ENCODE results near the gene RUNX1.

The RUNX1 gene

GRCh38 chr21:35053356-35054096 is 4.4 kb upstream of the RUNX1 start:
- no peak for DNase-seq (ENCODE audit: low spot score)
- TF ChIP-seq, protein P1, sequence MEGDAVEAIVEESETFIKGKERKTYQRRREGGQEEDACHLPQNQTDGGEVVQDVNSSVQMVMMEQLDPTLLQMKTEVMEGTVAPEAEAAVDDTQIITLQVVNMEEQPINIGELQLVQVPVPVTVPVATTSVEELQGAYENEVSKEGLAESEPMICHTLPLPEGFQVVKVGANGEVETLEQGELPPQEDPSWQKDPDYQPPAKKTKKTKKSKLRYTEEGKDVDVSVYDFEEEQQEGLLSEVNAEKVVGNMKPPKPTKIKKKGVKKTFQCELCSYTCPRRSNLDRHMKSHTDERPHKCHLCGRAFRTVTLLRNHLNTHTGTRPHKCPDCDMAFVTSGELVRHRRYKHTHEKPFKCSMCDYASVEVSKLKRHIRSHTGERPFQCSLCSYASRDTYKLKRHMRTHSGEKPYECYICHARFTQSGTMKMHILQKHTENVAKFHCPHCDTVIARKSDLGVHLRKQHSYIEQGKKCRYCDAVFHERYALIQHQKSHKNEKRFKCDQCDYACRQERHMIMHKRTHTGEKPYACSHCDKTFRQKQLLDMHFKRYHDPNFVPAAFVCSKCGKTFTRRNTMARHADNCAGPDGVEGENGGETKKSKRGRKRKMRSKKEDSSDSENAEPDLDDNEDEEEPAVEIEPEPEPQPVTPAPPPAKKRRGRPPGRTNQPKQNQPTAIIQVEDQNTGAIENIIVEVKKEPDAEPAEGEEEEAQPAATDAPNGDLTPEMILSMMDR (IDR thresholded peaks at IDR 0.05; ENCODE audit: extremely low read depth, insufficient read depth, missing control alignments): no peak
- in situ Hi-C loops (cut with MboI; ENCODE audit: low pct_unique_long_range_greater_than_20kb, low sequenced_read_pairs, unreplicated experiment): loop anchor here (10.0 kb wide), 1 partner anchor 351 kb away; no protein-coding TSS in a partner anchor

DNA sequence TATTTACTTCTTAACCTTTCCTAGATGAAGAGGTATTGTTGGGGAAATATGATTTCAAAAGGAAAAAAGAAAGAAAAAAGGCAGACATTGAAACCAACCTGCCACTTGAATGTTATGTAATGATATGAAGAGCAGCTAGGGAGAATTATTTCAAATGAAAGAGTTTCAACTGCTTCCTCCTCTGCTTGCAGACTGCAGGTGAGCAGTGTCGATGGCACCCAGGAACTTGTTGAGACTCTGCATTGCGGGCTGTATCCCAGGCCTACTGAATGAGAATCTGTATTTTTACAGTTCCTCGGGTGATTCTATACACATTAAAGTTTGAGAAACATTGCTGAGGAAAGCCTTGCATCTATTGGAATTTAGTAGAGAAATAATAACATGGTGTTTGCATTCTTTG is 3.7 kb upstream of the RUNX1 start:
- DNase-seq (ENCODE audit: low spot score): no peak
- TF ChIP-seq, protein P1 (IDR thresholded peaks at IDR 0.05; ENCODE audit: extremely low read depth, insufficient read depth, missing control alignments): no peak
- in situ Hi-C loops (cut with MboI; ENCODE audit: low pct_unique_long_range_greater_than_20kb, low sequenced_read_pairs, unreplicated experiment): loop anchor here (10.0 kb wide), 1 partner anchor 352 kb away; no protein-coding TSS in a partner anchor

DNA sequence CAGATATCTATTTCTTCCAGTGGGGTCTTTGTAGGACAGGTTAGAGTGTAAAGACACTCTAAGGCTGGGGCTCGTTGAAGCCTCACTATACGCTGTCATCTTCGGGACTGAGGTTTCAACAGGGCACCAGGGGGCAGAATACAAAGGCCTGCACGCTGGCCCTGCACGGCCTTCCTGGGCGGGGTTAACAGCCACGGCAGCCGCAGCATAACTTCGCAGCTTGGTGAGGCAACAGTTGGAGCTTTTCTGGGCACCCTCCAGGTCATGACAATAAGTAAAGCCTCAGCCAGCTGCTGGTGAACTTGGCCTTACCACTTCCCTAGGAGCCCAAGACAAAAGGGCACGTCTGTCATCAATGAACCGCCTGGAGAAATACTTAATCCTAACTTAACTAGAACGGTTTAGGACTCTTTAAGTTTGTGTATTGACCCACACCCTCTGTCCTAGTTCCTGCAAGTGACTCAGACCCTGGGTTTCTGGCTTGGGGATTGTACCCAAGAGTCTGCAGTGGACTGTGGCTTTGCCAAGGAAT is 2.3 kb upstream of the RUNX1 start:
- DNase-seq (ENCODE audit: low spot score): peak; percentile 59
- in situ Hi-C loops (cut with MboI; ENCODE audit: low pct_unique_long_range_greater_than_20kb, low sequenced_read_pairs, unreplicated experiment): loop anchor here (10.0 kb wide), 1 partner anchor 353 kb away; no protein-coding TSS in a partner anchor
- TF ChIP-seq, protein P1 (IDR thresholded peaks at IDR 0.05; ENCODE audit: extremely low read depth, insufficient read depth, missing control alignments): peak; percentile 58

DNA sequence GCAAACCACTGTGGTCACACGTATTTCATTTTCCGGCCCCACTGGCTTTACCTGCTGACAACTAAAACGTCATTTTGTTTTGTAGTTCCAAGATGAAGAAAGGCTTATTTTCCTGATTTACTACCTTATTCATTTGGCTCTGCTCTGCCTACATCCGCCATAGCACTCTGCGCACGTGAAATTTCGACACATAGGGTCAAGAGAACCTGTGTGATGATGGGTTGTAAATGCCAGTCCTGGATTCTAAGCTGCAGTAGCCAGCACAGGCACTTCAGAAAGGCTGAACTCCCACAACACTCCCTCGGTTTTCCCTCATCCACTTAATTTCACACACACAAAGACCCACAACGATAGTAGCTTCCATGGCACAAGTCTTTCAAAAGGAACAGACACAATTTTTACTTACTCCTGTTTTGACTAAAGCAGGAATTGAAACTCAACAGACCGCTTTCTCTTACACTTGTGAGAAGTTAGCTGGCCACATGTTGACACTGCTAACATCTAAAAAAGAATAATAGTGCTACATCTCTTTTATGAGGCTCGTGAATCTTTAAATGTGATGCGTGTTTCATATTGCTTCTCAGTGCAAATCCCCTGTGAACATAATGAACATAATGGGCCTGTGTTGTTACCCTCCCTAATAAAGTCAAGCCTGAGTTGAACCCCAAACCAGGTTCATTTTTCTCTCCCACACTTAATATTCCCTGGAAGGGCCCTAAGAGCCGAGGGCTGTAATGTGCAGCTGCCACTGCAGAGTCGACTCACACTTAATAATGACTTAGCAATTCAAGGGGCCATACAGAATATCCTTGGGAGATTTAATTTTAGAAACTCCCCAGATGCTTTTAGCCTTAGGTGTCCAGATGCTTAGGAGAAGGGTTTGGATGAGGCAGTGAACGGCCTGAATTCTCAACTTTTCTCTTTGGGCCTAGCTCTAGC is 1.5 kb upstream of the RUNX1 start:
- DNase-seq (ENCODE audit: low spot score): peak; percentile 59
- TF ChIP-seq, protein P1 (IDR thresholded peaks at IDR 0.05; ENCODE audit: extremely low read depth, insufficient read depth, missing control alignments): no peak
- in situ Hi-C loops (cut with MboI; ENCODE audit: low pct_unique_long_range_greater_than_20kb, low sequenced_read_pairs, unreplicated experiment): loop anchor here (10.0 kb wide), 1 partner anchor 354 kb away; no protein-coding TSS in a partner anchor

DNA sequence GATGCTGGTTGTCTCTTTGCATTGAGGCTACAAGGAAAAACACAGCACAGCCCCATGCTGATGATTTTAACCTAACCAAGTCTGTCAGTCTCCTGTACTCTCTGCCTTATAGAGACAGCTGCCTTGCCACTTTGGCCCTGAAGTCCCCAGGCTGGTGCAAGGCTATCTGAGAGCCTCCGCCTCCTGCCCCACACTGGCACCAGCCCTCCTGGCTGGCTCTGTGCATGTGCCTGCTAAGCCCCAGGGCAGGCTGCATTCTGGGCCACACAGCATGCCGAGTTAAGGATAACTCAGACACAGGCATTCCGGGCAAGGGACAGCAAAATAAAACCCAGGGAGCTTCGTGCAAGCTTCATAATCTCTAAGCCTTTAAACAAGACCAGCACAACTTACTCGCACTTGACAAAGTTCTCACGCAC is 910 bp downstream of the RUNX1 start:
- in situ Hi-C loops (cut with MboI; ENCODE audit: low pct_unique_long_range_greater_than_20kb, low sequenced_read_pairs, unreplicated experiment): loop anchor here (10.0 kb wide), 1 partner anchor 153 kb away; no protein-coding TSS in a partner anchor
- DNase-seq (ENCODE audit: low spot score): no peak
- TF ChIP-seq, protein P1 (IDR thresholded peaks at IDR 0.05; ENCODE audit: extremely low read depth, insufficient read depth, missing control alignments): no peak

DNA sequence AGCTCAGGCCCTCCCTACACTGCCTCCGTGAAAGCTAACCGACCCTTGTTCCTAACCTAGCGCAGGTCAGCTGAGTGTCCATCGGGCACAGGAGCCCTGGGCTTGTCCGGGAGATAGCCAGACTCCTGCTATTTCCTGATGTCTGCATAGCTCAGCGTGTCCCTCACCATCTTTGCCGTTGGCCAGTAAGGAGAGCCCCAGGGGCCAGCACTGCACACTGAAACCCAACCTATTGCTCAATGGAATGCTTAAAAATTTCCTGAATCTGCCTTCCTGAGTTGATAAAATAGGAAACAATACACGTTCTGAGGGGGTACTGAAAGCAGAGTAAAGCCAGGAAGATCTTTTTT is 2.2 kb downstream of the RUNX1 start:
- in situ Hi-C loops (cut with MboI; ENCODE audit: low pct_unique_long_range_greater_than_20kb, low sequenced_read_pairs, unreplicated experiment): loop anchor here (10.0 kb wide), 1 partner anchor 152 kb away; no protein-coding TSS in a partner anchor
- DNase-seq (ENCODE audit: low spot score): no peak
- TF ChIP-seq, protein P1 (IDR thresholded peaks at IDR 0.05; ENCODE audit: extremely low read depth, insufficient read depth, missing control alignments): no peak
